Measurements from ENCODE around the gene ZNF346.

GRCh38 chr5:177083357-177083756 is 60.9 kb downstream of the ZNF346 start:
- no peak for TF ChIP-seq POLR2AphosphoS5 (IDR thresholded peaks at IDR 0.05; ENCODE audit: low read depth, low read length)
- TF ChIP-seq POLR2A (IDR thresholded peaks at IDR 0.05; ENCODE audit: low read depth, low read length): no peak
- no peak for TF ChIP-seq TAF1 (IDR thresholded peaks at IDR 0.05; ENCODE audit: borderline replicate concordance, low read depth, low read length)

Data from GM12892 (cell line).